Ovary (tissue), 3 donors: ENCODE data around the gene STK16.

Source experiments
- CTCF ChIP-seq, 3 donors: fragments of 450-650 bp in 2 of 3; fragments of 200-600 bp in 1 of 3; IDR thresholded peaks; one replicate each; pipeline versions ENCODE4 v1.5.1 to v1.8.0; 2016 to 2022; ENCODE audit warnings: antibody characterized with exemption in 3 of 3, mild to moderate bottlenecking in 1 of 3
- POLR2A ChIP-seq: fragments of 450-650 bp; IDR thresholded peaks from one replicate; pipeline ENCODE4 v1.6.1; 2017; ENCODE audit warnings: antibody characterized with exemption, mild to moderate bottlenecking, moderate library complexity
- donor health status: DM: no; HTN: no; CAD: no.

GRCh38 chr2:219204425-219205164 lies 40.7 kb upstream of the STK16 start:
- no peak for TF ChIP-seq CTCF (IDR thresholded peaks at IDR 0.05)
- no peak for TF ChIP-seq POLR2A
